Body of pancreas (tissue), 4 donors: ENCODE results near the gene DMRT1. TPM values are rescaled to one million over a fixed set of nuclear protein-coding genes. Genes with fewer than 3 reads are reported as not detected.
"Not testable (repeated sequence)": the region's sequence is repeated elsewhere in the genome, so short reads cannot be mapped to it uniquely, and the experiment has no call there.

ENCODE experiments used
- ATAC-seq: fragments of 150-250 bp; one replicate; pipeline ENCODE4 v1.9.1; 2016
- DNase-seq, 4 donors: peaks; one replicate each; pipeline ENCODE4 v3.0.0-alpha.2; 2019
- H3K27ac ChIP-seq, 4 donors: fragments of 200-600 bp; sonication (generic); 1 replicate in 3 of 4; 2 replicates in 1 of 4; pipeline versions ENCODE4 v1.5.1 to v1.6.1; 2016 to 2019; ENCODE audit warnings: mild to moderate bottlenecking in 1 of 4, mixed read lengths in 1 of 4, moderate library complexity in 1 of 4
- H3K27me3 ChIP-seq, 2 donors: fragments of 200-600 bp; sonication (generic); one replicate each; pipeline ENCODE4 v1.6.0; 2016; ENCODE audit warnings: mild to moderate bottlenecking in 1 of 2
- H3K36me3 ChIP-seq, 2 donors: fragments of 200-600 bp; sonication (generic); replicated peaks in 1 of 2; 2 replicates each; pipeline ENCODE4 v1.5.1; 2016; ENCODE audit warnings: low read depth in 2 of 2; ENCODE audit not compliant: insufficient read depth in 1 of 2
- H3K4me1 ChIP-seq: fragments of 200-600 bp; sonication (generic); one replicate; pipeline ENCODE4 v1.6.0; 2016
- H3K4me3 ChIP-seq, 2 donors: fragments of 200-600 bp; sonication (generic); 1 replicate in 1 of 2; 2 replicates in 1 of 2; pipeline ENCODE4 v1.5.1; 2016 to 2019
- H3K9me3 ChIP-seq, 3 donors: fragments of 200-600 bp; sonication (generic); 1 replicate in 2 of 3; 2 replicates in 1 of 3; pipeline ENCODE4 v1.5.1; 2016
- CTCF ChIP-seq, 7 experiments: fragments of 450-650 bp in 4 of 7; fragments of 200-600 bp in 3 of 7; sonication (generic) in 3 of 7; IDR thresholded peaks; one replicate each; pipeline ENCODE4 v1.5.1; 2016 to 2019; ENCODE audit warnings: antibody characterized with exemption in 7 of 7
- POLR2A ChIP-seq, 3 donors: fragments of 450-650 bp; IDR thresholded peaks; one replicate each; pipeline ENCODE4 v1.6.1; 2016; ENCODE audit warnings: antibody characterized with exemption in 3 of 3, mild to moderate bottlenecking in 2 of 3
- WGBS, 2 donors: methylation state at CpG; one replicate each; pipeline ENCODE4 v1.1.5; 2017; 5-methylcytosine and 5-hydroxymethylcytosine counted together
- intact Hi-C: fragments of 100-400 bp; cut with DNase I; formaldehyde crosslinking; loops from one replicate; pipeline ENCODE4 v1.15.1; 2023
- total RNA-seq, 2 donors: library from RNA; depleted of rRNA; stranded (reverse); fragments of >200 nt; gene quantifications; one replicate each; pipeline ENCODE4 v1.1.0, GENCODE V29; 2016

The DMRT1 gene
- total RNA-seq, 2 donors from 2014 or later, result not detected

DNA sequence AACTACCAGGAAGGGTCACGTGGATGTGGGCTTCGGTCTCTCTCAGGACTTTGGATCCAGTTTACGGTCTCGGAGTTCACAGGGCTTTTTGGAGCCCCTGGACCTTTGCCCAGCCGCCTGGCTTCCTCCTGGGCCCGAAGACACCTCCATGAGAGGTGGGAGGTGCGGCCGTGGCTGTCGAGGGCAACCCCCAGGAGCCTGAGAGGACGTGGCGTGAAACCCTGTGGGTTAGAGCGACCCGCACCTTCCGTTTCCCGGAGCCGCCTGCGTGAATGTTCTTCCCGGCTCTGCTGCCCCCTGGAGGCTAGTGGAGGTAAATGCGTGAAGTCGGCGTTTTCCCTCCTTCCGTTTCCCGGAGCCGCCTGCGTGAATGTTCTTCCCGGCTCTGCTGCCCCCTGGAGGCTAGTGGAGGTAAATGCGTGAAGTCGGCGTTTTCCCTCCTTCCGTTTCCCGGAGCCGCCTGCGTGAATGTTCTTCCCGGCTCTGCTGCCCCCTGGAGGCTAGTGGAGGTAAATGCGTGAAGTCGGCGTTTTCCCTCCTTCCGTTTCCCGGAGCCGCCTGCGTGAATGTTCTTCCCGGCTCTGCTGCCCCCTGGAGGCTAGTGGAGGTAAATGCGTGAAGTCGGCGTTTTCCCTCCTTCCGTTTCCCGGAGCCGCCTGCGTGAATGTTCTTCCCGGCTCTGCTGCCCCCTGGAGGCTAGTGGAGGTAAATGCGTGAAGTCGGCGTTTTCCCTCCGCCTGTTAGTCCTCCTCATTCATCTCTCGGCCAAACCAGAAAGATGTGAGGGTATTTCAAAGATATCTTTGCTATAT is 157.0 kb downstream of the DMRT1 start:
- DNase-seq, H3K4me1 ChIP-seq, intact Hi-C loops, H3K9me3 ChIP-seq, H3K36me3 ChIP-seq, H3K27me3 ChIP-seq, H3K27ac ChIP-seq, ATAC-seq, H3K4me3 ChIP-seq: not testable (repeated sequence)
- peak in 3 of 7 experiments; percentile 11 to 48 (median 35) for TF ChIP-seq CTCF (IDR thresholded peaks at IDR 0.05)
- WGBS, 2 donors, result 51 to 83% methylated on average over 19 to 21 of the region's 55 CpGs

DNA sequence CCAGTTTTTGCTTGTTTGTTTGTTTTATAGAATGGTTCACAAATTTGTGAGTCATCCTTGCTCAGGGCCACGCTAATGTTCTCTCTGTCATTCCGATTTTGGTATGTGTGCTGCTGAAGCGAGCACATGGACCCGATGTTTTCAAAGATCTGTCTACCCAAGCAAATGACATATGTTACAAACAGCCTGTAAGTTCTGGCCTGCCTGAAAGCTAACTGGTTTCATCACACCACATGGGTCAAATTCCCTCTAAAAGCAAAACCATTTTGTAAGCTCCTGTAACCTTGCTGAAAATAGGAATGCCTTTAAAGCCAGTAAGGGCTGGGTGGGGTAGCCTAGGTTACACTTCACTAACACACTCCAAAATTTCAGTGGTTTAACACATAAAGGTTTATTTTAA is 160.3 kb downstream of the DMRT1 start:
- no peak overlapping the region for H3K4me3 ChIP-seq
- peaks cover 0 to 5% of the 10 kb centered on the region in 2 donors for H3K27me3 ChIP-seq
- no peaks in the 10 kb centered on the region for H3K36me3 ChIP-seq
- H3K9me3 ChIP-seq, result no peaks in the 10 kb centered on the region
- no peak for ATAC-seq
- intact Hi-C loops, result no loop called here
- no peaks in the 10 kb centered on the region for H3K4me1 ChIP-seq
- 65 to 81% methylated on average over 4 of the region's 4 CpGs for WGBS, 2 donors
- no peak overlapping the region for H3K27ac ChIP-seq
- DNase-seq, result no peak
- TF ChIP-seq POLR2A (IDR thresholded peaks at IDR 0.05) (no peak), CTCF (IDR thresholded peaks at IDR 0.05) (no peak)

- DNase-seq, result no peak
- no peak for ATAC-seq
- Histone ChIP-seq H3K4me3 (no peak overlapping the region), H3K27ac (no peak overlapping the region), H3K9me3 (no peaks in the 10 kb centered on the region), H3K36me3 (no peaks in the 10 kb centered on the region), H3K4me1 (no peaks in the 10 kb centered on the region), H3K27me3 (peaks cover 0 to 5% of the 10 kb centered on the region in 2 donors)
- intact Hi-C loops, result no loop called here
- WGBS, 2 donors, result 84 to 89% methylated on average over 2 of the region's 2 CpGs
- TF ChIP-seq POLR2A (IDR thresholded peaks at IDR 0.05) (no peak), CTCF (IDR thresholded peaks at IDR 0.05) (no peak)
Measured at GRCh38 chr9:1002678-1003077, 161.2 kb downstream of the DMRT1 start.

DNA sequence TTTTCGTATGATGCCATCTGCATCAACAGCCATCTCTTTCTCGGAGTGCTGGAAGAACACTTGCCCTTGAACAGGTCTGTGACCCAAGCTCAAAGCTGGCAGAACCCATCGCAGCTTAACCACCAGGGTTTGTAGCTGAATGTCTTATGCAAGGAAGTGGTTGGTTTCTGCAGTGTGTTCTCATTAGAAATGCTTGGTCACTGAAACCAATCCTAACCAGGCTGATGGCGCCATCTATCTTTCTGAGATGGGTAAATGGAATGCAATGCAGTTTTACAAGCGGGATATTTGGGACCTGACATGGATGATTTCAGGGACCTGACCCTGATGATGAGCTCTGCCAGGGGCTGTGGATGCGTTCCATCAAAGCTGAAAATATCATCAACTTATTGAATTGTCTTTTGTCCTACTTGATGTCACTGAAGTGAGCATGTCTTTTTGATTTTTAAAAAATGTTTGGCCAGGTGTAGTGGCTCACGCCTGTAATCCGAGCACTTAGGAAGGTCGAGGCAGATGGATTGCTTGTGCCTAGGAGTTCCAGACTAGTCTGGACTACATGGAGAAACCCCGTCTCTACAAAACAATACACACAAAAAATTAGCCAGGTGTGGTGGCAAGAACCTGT is 163.7 kb downstream of the DMRT1 start:
- no peaks in the 10 kb centered on the region for H3K4me1 ChIP-seq
- H3K27ac ChIP-seq, result no peak overlapping the region
- H3K36me3 ChIP-seq, result no peaks in the 10 kb centered on the region
- 27 to 30% methylated on average over 10 of the region's 10 CpGs for WGBS, 2 donors
- no peak for TF ChIP-seq POLR2A (IDR thresholded peaks at IDR 0.05)
- TF ChIP-seq CTCF (IDR thresholded peaks at IDR 0.05), result peak; percentile 19 to 64 (median 56)
- intact Hi-C loops, result no loop called here
- ATAC-seq, result peak; percentile 62
- H3K9me3 ChIP-seq, result no peaks in the 10 kb centered on the region
- DNase-seq, result peak; percentile 19 to 42 (median 28)
- no peak overlapping the region for H3K4me3 ChIP-seq
- peaks cover 0 to 5% of the 10 kb centered on the region in 2 donors for H3K27me3 ChIP-seq
